Central memory CD8-positive, alpha-beta T cell (primary cell): ENCODE measurements around the gene TAF10.

ENCODE experiments used
- ATAC-seq: fragments of 150-1000 bp; cut with Tn5 transposase; replicated peaks from 2 replicates; pipeline ENCODE4 v1.10.0; 2022; ENCODE audit warnings: mild to moderate bottlenecking, moderate FRiP score, moderate number of reproducible peaks; ENCODE audit not compliant: poor library complexity, severe bottlenecking; ENCODE audit errors: extremely low read depth
- DNase-seq, 2 donors: peaks; one replicate each; pipeline ENCODE4 v3.0.0; 2021; ENCODE audit warnings: low spot score in 2 of 2
- H3K27ac Mint-ChIP-seq: one replicate; pipeline ENCODE4 v1.8.0; 2022; ENCODE audit warnings: low read depth, mild to moderate bottlenecking, moderate library complexity, mixed read lengths
- H3K27me3 Mint-ChIP-seq: one replicate; pipeline ENCODE4 v1.8.0; 2022; ENCODE audit warnings: mixed read lengths
- H3K36me3 Mint-ChIP-seq: one replicate; pipeline ENCODE4 v1.8.0; 2022; ENCODE audit warnings: mild to moderate bottlenecking, moderate library complexity, mixed read lengths; ENCODE audit not compliant: insufficient read depth
- H3K4me1 Mint-ChIP-seq: one replicate; pipeline ENCODE4 v1.8.0; 2022; ENCODE audit warnings: mixed read lengths
- H3K4me3 Mint-ChIP-seq: one replicate; pipeline ENCODE4 v1.8.0; 2022; ENCODE audit warnings: mild to moderate bottlenecking, moderate library complexity, mixed read lengths
- H3K9me3 Mint-ChIP-seq: one replicate; pipeline ENCODE4 v1.8.0; 2022; ENCODE audit warnings: mixed read lengths

TAF10 gene

GRCh38 chr11:6588018-6588417 is 24.0 kb downstream of the TAF10 start:
- no peak overlapping the region for H3K4me3 Mint-ChIP-seq
- H3K9me3 Mint-ChIP-seq, result peaks cover 17% of the 10 kb centered on the region
- H3K27ac Mint-ChIP-seq, result no peak overlapping the region
- ATAC-seq (no peak), DNase-seq (no peak)
- H3K36me3 Mint-ChIP-seq, result peaks cover 18% of the 10 kb centered on the region
- H3K27me3 Mint-ChIP-seq, result no peaks in the 10 kb centered on the region
- H3K4me1 Mint-ChIP-seq, result no peaks in the 10 kb centered on the region

- Mint-ChIP-seq H3K4me1 (no peaks in the 10 kb centered on the region), H3K27ac (no peak overlapping the region), H3K27me3 (no peaks in the 10 kb centered on the region), H3K36me3 (peaks cover 15% of the 10 kb centered on the region), H3K4me3 (no peak overlapping the region), H3K9me3 (peaks cover 21% of the 10 kb centered on the region)
- ATAC-seq (no peak), DNase-seq (no peak)
Measured at GRCh38 chr11:6587360-6587953, 24.6 kb downstream of the TAF10 start.

- DNase-seq, result no peak
- H3K27ac Mint-ChIP-seq, result no peak overlapping the region
- H3K4me1 Mint-ChIP-seq, result no peaks in the 10 kb centered on the region
- no peak for ATAC-seq
- H3K27me3 Mint-ChIP-seq, result no peaks in the 10 kb centered on the region
- peaks cover 13% of the 10 kb centered on the region for H3K36me3 Mint-ChIP-seq
- no peak overlapping the region for H3K4me3 Mint-ChIP-seq
- peaks cover 21% of the 10 kb centered on the region for H3K9me3 Mint-ChIP-seq
Measured at GRCh38 chr11:6586434-6587359, 25.3 kb downstream of the TAF10 start.

- Mint-ChIP-seq H3K4me3 (no peak overlapping the region), H3K4me1 (no peaks in the 10 kb centered on the region), H3K9me3 (peaks cover 21% of the 10 kb centered on the region), H3K36me3 (peaks cover 9% of the 10 kb centered on the region), H3K27ac (no peak overlapping the region), H3K27me3 (no peaks in the 10 kb centered on the region)
- DNase-seq (no peak), ATAC-seq (no peak)
Measured at GRCh38 chr11:6584528-6584927, 27.5 kb downstream of the TAF10 start.

GRCh38 chr11:6583584-6583983 is 28.4 kb downstream of the TAF10 start:
- peaks cover 21% of the 10 kb centered on the region for H3K9me3 Mint-ChIP-seq
- H3K4me3 Mint-ChIP-seq, result no peak overlapping the region
- H3K36me3 Mint-ChIP-seq, result peaks cover 9% of the 10 kb centered on the region
- H3K27ac Mint-ChIP-seq, result no peak overlapping the region
- H3K27me3 Mint-ChIP-seq, result no peaks in the 10 kb centered on the region
- no peak for DNase-seq
- no peaks in the 10 kb centered on the region for H3K4me1 Mint-ChIP-seq
- ATAC-seq, result no peak

- ATAC-seq (no peak), DNase-seq (no peak)
- Mint-ChIP-seq H3K27ac (no peak overlapping the region), H3K4me3 (no peak overlapping the region), H3K9me3 (peaks cover 19% of the 10 kb centered on the region), H3K36me3 (peaks cover 4% of the 10 kb centered on the region), H3K27me3 (no peaks in the 10 kb centered on the region), H3K4me1 (peaks cover 6% of the 10 kb centered on the region)
Measured at GRCh38 chr11:6579681-6580080, 32.3 kb downstream of the TAF10 start.

- Mint-ChIP-seq H3K4me3 (no peak overlapping the region), H3K27me3 (no peaks in the 10 kb centered on the region), H3K36me3 (peaks cover 1% of the 10 kb centered on the region), H3K9me3 (peaks cover 5% of the 10 kb centered on the region), H3K27ac (no peak overlapping the region), H3K4me1 (peaks cover 6% of the 10 kb centered on the region)
- DNase-seq (no peak), ATAC-seq (no peak)
Measured at GRCh38 chr11:6578134-6578533, 33.9 kb downstream of the TAF10 start.

- Mint-ChIP-seq H3K9me3 (no peaks in the 10 kb centered on the region), H3K27me3 (no peaks in the 10 kb centered on the region), H3K27ac (no peak overlapping the region), H3K36me3 (peaks cover 1% of the 10 kb centered on the region), H3K4me1 (peaks cover 6% of the 10 kb centered on the region), H3K4me3 (no peak overlapping the region)
- no peak for ATAC-seq
- no peak for DNase-seq
Measured at GRCh38 chr11:6576471-6577373, 35.3 kb downstream of the TAF10 start.

GRCh38 chr11:6574816-6575715 is 37.0 kb downstream of the TAF10 start:
- Mint-ChIP-seq H3K36me3 (peaks cover 3% of the 10 kb centered on the region), H3K27ac (no peak overlapping the region), H3K27me3 (no peaks in the 10 kb centered on the region)

GRCh38 chr11:6572215-6572614 is 39.8 kb downstream of the TAF10 start:
- Mint-ChIP-seq H3K9me3 (no peaks in the 10 kb centered on the region), H3K36me3 (peaks cover 4% of the 10 kb centered on the region), H3K4me3 (no peak overlapping the region), H3K27me3 (no peaks in the 10 kb centered on the region), H3K27ac (no peak overlapping the region), H3K4me1 (peaks cover 11% of the 10 kb centered on the region)
- DNase-seq (no peak), ATAC-seq (no peak)

More at GRCh38 chr11:6574816-6575715, 37.0 kb downstream of the TAF10 start:
- DNase-seq (no peak), ATAC-seq (no peak)
- no peaks in the 10 kb centered on the region for H3K9me3 Mint-ChIP-seq
- no peak overlapping the region for H3K4me3 Mint-ChIP-seq
- H3K4me1 Mint-ChIP-seq, result peaks cover 6% of the 10 kb centered on the region

GRCh38 chr11:6571434-6572008 is 40.5 kb downstream of the TAF10 start:
- Mint-ChIP-seq H3K4me3 (no peak overlapping the region), H3K9me3 (no peaks in the 10 kb centered on the region), H3K27me3 (no peaks in the 10 kb centered on the region), H3K36me3 (peaks cover 6% of the 10 kb centered on the region), H3K4me1 (peaks cover 8% of the 10 kb centered on the region), H3K27ac (no peak overlapping the region)
- DNase-seq, result no peak
- ATAC-seq, result no peak
